ENCODE data around the gene PTH1R.
A peak's percentile ranks its signal among the peaks of the same experiment; 100 is the strongest.

Gene PTH1R

DNA sequence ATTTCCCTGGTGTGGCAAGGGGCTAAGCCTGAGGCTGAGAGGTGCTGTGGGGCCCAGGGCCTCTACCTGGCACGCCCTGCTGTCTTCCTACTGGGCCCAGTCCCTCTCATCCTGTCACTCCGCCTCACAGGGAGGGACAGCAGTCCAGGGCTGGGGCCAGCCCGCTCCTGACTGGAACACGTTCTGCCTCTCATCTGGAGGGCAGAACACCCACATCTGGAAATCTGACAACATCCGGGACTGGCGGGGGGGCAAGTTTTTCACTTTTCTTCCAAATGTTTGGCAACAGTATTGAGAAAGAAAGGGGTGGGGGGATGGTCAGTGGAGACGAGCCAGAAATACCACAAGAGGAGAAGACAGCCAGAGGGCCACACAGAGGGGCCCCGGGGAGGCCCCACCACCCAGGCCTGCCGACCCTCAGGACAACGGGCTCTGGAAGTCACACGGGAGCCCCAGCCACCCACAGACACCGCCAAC, 12.5 kb upstream of the PTH1R start:
- DNase-seq = no peak

DNA sequence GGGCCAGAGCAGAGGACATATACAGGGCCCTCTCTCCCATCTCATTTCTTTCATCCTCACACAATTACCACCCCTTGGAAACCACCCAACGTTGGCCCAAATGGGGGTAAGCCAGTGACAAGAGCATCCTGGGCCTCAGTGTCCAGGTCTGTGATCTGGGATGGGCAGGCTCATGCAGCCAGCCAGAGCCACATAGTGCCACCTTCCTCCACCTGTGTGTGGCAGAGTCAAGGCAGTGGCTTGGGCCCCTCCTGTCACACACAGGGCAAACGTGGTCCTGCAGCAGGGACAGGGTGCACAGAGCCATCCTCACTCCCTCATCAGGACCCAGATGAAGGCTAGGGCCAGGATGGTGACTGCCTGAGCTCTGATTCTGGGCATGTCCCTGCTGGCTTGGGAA, 12.0 kb upstream of the PTH1R start:
- DNase-seq = no peak

DNA sequence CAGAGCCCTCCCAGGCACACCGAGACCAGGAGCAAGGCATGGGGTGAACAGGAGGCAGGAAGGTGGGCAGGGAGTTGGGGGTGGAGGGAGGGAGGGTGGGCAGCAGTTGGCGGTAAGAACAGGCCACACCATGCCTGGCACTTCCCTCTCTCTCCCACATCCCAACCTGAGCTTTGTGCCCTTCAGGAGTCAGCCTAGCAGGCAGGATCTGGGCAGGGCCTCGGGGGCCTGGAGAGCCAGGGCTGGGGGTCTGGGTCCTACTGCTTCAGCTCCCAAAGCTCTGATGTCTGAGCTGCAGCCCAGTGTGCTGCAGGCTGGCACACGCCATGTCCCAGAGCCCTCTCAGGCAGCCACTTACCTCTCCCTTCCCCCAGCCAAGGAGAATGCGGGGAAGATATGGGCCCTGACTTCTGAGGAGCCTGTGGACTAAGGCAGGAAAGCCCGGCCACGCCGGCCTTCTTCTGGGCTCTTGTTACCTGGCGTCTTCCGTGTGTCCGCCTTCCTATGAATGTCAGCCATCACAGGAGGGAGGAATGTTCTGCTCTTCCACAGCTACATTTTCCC, 11.4 kb upstream of the PTH1R start:
- no peak for DNase-seq

DNA sequence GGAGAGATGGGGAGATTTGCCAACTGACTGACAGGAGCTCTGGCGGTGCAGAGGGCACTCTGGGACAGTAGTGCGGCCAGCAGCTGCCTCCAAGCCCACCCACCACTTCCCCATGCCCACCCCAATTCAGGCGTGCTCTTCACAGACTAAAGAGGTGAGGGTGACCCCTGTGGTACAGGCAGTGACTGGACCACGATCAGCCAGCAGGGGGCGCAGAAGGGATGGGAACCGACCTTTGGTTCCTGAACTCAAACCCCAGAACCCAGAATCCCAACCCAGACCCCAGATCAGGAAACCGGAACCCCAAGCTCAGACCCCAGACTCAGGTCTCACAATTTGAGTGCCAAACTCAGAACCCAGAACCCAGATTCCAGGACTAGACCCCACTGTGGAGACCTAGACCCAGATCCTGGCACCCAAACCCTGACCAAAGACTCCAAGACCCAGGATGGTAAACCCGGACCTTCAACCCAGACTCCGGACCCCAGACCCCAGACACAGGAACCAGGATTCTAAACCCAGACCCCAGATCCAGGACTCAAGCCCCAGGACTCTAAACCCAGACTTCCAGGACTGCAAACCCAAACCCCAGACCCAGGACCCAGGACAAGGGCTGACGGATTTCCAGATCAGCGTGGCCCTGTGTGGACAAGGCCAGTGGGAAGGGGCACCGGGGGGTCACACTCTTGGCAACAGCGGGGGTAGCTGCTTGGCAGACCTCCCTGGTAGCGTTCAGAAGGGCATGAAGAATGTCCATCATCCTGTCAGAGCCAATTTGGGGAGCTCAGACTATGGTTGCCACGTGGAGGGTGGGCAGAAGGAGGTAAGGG, 10.6 kb upstream of the PTH1R start:
- DNase-seq = peak; percentile 26 to 41

DNA sequence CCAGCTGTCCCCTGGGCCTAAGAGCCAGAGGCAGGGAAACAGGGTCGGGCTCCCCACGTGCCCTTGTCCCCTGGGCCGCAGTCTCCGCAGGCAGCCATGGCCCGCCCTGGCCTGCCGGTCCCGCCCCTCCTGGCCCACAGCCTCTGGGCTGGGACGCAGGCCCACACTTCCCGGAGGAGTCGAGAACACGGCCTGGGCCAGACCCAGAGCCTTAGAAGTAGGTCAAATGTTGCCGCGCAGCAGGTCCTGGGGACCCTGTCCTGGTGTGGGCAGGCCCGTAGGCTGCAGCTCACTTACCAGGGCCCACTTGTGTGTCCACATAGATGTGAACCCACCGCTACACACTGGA, 10.0 kb upstream of the PTH1R start:
- DNase-seq = no peak

DNA sequence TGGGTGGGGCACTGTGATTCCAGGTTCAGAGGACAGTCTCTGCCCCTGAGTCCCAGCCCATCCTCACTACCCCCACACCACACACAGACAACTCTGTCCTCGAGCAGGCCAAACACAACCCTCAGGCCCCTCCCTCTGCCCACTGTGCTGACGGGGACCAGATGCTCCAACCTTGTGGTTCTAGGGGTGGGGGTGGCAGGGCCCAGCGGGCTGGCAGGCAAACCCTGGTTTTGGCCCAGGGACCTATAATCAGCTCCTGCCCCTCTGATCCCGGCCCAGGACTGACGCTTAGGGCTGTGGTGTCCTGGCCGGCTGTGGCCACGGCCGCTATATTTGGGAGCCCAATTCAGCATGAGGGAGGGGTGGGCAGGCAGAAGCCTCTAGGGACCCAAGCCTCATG, 9.2 kb upstream of the PTH1R start:
- DNase-seq = no peak

DNA sequence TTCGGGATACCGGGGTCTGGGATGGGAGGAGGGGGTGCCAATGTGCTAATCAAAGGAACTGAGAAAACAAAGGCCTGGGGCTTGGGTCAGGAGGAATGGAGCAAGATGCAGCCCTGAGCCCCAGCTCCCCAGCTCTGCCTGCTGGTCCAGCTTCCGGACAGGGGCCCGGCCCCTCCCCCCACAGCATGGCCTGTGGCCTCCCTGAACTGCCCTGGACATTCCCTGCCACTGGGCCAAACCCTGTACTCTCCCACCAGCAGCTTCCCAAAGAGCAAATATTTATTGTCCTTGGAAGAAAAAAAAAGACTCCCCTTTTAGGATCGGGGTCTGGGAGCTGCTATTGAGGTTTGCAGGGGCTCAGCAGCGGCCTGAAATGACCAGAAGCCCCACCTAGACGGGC, 8.6 kb upstream of the PTH1R start:
- no peak for DNase-seq

DNA sequence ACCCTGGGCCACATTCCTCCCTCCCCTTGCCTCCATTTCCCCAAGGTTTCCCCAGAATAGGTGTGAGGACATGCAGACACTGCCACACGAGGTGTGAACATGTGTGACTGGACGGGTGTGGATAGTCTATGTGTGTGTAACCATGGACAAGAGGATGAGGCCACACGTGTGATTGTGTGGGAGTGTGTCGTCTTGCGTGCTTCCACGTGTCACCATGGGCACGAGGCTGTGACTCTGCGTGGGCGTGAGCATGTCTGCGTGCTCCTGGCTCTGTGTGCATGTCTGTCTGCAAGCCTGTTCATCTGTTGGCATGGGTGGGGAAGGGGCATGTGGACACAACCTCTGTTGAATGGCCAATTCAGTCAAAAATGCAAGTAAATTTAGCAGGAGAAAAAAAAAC, 8.1 kb upstream of the PTH1R start:
- DNase-seq = no peak

DNA sequence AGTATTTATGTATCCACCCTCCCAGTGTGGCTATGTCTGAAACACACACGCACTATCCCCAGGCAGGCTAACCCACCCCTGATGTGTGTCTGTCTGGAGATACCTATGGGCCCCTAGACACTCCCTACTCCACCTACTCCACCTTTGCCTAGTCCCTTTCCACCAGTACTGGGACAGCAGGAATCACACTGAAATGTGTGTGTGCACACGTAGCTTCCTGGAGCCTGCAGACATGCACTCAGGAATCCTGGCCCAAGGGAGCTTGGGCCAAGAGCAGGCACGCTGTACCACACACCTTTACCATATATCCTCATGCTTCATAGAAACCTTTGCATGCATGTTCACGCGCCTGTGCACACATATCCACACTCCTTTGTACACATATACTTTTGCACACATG, 6.9 kb upstream of the PTH1R start:
- DNase-seq = no peak

DNA sequence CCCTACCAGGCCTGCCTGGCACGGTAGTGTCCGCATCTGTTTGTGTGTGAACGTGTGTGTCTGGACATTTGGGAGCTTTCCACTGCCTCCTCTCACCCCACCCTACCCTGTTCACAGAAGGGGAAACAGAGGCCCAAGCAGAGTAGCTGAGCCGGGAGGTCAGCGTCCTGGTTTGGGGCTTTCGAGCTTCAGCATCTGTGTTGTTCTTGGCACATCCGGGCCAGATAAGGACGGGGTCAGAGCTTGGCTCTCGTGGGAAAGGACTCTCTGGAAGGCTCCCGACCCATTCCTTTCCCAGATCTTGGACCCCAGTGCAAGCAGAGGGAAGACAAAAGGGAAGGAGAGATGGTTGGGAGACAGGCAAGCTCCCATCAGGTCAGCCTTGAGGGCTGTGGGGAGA, 6.3 kb upstream of the PTH1R start:
- DNase-seq = no peak

DNA sequence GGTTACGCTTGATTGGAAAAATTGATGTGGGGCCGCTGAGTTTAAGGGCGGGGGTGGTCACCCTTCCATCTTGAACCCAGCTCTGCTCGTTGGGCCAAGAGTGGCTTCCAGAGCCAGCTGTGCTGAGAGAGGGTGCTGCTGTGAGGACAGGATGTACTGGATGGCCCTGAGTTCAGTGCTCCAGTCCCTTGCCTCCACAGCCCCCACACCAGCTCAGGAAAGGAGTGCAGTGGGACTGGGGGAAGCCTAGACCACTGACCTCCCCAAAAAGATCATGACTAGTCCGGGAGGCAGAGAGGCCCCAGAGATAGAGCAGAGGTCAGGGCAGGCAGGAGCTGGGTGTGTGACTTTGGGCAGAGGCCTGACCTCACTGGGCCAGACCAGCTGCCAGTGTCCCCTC, 4.0 kb upstream of the PTH1R start:
- no peak for DNase-seq

DNA sequence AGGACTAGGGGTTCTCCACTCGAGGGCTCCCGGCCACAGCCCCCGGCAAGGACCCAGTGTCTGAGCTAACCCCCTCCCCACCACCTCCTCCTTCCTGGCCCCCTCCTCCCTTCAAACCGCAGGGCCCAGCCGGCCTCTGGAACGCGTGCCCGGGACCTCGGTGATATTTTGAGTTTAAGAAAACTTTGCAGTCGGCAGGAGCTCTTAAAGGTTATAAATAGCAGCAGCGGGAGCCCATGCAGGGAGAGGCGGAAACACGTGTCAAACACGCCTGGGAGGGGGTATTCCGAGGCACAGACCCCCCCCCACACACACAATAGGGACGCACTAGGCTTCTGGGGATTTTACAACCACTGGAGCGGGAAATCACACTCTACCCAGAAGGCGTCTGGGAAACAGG, 3.1 kb upstream of the PTH1R start:
- no peak for DNase-seq

DNA sequence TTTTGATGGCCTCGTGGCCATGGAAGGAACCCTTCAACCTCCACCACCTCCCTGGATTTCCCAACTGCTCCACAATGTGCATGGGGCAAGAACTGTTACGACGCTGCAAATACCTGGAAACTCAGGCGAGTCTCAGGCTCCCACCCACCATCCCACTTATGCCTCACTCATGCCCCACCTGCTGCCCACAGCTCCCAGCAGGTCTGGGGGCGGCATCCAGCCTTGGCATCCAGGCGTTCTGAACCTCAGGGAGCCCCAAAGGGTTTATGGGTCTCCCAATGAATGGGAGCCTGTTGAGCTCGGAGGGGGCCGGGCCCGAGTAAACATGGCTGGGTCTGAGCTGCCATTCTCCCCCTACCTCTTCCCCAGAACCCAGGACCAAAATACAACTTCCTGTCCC, 2.0 kb upstream of the PTH1R start:
- no peak for DNase-seq

DNA sequence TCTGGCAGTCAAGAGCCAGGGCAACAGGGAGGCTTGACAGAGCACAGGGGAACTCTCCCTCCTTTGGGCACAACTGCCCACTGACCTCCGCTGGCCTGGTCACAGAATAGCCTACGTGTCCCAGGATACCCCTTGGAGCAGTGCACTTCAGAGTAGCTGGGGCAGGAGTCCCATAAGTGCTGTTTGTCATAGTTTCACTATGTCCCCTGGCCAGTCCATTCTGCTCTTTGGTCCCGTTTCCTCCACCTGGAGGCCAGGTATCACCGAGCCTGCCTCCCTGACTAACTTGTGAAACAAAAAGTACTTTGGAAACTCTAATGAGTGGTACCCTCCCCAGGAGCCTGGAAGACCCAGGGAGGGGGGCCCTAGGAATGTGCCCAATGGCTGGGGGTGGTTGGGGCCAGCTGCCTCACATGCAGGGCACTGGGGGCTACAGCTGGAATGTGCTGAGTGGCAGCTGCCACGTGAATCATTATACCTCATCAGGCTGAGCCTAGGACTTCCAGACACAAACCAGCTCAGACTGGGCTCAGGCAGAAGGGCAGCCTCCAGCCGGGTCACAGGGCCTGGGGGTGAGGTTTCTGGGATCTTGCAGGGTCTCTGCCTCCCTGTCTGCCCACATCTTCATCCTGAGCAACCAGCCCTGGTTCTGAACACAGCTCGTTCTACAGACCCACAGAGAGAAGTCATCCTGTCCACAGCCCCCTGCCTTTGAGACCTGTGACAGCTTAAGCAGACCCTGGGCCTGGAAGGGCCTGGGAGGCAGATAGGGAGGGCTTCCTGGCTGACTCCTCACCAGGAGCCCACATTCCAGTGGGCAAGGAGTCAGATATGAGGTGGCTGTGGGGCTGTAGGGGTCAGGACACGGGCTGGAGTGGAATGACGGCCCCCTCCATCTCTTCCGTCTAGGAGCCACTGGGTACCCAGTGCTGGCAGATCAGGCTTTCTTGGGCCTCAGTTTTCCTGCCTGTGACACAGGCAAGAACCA, 914 bp upstream of the PTH1R start:
- DNase-seq = no peak

DNA sequence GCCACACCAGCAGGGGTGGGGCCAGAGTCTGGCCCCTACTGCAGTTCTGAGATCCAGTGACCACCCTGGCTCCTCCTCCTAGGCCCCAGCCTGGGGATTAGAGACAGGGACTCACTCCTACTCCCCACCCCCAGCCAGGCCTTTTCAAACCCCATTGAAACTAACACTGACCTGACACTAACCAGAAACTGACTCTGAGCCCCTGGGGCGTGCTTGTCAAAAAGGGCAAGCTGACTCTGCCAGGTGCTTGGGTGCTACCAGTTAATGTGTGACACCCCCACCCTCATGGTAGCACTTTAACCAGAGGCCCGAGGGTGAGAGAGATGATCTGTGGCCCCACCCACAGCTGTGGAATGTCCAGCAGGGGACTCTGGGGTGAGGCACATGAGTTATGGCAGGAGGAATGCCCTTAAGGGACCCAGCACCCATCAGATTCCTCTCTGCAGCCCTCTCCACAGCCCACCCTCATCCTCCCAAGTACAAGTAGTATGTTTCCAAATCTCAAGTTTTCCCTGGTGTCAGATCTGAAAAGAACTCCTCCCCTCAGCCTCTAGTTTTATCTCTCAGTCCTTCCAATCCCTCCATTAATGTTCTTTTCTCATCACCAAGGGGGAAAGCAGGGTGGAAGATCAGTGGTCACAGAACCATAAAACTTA, 1.4 kb downstream of the PTH1R start:
- DNase-seq = no peak

DNA sequence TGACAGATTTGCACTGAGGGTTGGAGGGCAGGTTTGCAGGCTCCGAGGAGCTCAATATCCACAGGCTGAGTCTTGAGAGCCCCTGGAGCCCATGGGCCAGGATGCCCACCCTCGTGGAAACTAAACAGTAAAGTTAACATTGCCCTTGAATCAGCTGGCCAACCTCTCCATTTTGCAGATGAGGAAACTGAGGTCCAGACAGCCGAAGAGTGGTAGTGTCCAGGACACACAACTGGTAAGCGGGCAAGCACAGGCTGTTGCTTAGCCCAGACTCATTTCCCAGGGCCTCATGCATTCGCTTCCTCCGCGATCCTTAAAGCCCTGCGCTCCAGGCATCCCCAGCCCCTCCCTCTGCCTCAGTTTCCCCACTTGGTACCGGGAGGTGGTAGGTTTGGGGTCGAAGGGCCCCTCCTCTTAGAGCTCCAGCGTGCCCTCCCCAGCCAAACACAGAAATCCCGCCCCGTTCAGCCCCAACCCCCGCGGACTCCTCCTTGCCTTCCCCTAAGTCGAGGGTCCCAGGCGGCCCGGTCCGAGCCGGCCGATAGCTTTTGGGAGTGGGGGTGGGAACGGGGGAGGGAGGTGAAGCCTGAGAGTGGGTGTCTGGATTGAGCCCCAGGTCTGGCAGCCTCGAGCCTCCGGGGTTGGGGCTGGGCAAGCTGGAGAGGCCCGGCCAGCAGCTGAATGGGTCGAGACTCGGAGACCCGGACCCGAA, 3.5 kb downstream of the PTH1R start:
- no peak for DNase-seq

DNA sequence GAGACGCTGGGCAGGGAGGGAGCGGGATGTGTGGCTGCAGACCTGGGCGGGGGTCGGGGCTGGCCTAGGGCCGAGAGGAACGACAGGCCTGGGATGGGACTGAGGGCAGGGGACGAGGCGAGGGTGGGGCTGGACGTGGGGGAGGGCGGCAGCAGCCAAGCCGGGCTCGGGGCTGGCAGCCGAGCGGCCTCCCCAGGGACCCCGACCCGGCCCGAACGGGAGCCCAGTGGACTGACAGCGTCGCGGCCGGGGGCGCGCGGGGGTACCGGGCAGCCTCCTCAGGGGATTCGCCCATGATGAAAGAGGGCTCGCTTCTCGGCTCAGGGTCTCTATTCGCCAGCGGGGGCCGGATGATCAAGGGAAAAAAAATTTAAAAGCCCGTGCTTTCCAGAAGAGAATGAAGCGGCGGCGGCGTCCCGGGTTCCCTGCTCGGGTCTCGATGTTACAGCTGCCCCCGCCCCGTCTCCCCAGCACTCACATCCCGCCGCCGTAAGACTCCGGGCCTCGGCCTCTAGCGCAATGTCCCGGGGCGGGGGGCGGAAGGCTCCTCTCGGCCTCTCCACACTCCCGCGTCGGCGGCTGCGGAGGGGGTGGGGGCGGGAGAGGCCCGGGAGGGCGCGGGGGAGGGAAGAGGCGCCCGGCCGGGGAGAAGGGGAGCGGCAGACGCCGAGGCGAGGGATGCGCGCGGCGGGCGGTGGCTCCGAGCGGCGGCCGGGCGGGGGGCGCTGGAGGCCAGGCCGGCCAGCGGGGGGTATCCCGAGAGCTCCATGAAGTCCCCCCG, 4.3 kb downstream of the PTH1R start:
- no peak for DNase-seq

DNA sequence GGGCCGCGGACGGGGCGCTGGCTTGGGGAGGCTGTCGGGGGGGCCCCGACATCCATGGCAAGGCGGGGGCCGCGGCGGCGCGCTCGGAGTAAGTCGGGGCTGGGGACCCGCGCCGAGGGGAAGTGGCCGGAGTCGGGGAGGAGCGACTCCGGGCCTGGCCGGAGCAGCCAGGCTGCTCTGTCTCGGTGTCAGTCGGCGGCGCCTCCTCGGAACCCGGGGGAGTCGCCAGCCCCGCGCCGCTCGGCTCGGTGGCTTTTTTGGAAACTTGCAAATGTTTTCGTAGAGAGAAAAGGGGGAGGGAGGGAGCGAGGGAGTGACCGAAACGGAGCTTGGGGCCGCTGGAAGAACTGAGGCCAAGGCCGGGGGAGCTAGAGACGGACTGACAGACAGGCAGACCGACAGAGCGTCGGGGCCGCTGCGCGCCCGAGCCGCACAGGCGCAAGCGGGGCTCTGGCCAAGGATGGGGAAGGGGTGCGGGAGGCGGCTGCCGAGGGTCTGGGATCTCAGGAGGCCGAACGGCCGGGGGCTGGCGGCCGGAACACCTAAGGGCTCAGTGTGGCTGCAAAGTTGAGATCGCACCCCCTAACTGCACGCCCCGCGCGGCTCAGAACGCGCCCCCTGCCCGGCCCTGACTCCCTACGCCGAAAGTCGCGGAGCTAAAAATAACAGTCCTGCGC, 5.0 kb downstream of the PTH1R start:
- DNase-seq = no peak

DNA sequence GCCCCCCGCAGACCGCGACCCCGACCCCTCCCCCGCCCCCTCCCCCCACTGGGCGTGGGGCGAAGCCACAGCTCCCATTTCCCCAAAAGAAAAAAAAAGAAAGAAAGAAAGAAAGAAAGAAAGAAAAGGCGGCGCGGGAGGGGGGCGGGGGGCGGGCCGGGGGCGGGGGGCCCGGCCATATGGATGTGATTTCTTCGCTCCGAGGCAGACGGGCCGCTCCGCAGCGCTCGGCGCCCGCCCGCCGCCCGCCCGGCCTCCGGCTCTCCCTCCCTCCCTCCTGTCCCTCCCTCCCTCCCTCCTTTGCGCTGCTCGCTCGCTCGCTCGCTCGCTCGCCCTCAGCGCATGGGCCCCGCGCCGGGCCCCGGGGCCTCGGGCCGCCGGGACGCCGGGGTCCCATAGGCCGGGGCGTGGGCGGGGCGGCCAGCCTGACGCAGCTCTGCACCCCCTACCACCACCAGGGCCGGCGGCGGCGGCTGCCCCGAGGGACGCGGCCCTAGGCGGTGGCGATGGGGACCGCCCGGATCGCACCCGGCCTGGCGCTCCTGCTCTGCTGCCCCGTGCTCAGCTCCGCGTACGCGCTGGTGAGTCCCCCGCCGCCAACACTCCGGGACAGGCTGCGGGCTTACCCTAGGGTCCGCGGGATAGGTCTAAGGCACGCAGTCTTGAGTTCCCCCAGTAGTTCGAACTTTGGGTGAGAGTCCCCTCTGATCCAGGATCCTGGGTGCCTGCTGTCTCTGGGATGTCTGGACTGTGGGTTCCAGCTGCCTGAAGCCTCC, 5.7 kb downstream of the PTH1R start:
- peak in 1 of 2 experiments; percentile 10 for DNase-seq

DNA sequence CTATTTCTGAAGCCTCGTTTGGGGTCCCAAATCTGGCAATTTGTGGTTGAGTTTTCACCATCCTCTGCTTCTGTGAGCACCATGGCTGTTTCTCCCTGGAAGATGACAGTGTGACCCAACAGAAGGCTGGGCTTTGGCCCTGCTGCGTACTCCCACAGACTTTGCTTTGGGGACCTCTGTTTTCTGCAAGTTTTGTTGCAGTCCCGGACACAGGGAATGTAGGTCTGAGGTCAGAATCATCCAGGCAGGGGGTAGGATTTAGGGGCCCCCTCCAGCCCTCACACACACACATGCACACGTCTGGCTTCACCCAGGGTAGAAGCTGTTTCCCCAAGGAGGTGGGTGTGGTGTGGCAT, 6.3 kb downstream of the PTH1R start:
- DNase-seq = no peak

Data from Kasumi-1 (cell line).